ENCODE measurements around the gene CARS2.

GRCh38 chr13:110713981-110714796, 8.3 kb upstream of the CARS2 start:
- TF ChIP-seq RAD21 (conservative IDR thresholded peaks at IDR 0.05 in 1 of 2, IDR thresholded peaks at IDR 0.05 in 1 of 2), result no peak
- TF ChIP-seq FOSL2 (IDR thresholded peaks at IDR 0.05), result no peak
- TF ChIP-seq FOSL2 (CRISPR knock-in tag; IDR thresholded peaks at IDR 0.05), result no peak
- no peak for TF ChIP-seq EP300 (IDR thresholded peaks at IDR 0.05)
- TF ChIP-seq CTCF (IDR thresholded peaks at IDR 0.05), result no peak
- TF ChIP-seq ESRRA (IDR thresholded peaks at IDR 0.05; ENCODE audit: borderline replicate concordance, low read length), result no peak
- no peak for TF ChIP-seq MYC (IDR thresholded peaks at IDR 0.05; ENCODE audit: borderline replicate concordance, low read length)
- TF ChIP-seq MAFK (IDR thresholded peaks at IDR 0.05; ENCODE audit: partially characterized antibody), result no peak
- no peak for TF ChIP-seq EHF (CRISPR knock-in tag; IDR thresholded peaks at IDR 0.05)
- no peak for TF ChIP-seq RFX5 (IDR thresholded peaks at IDR 0.05)
- no peak for TF ChIP-seq RCOR1 (IDR thresholded peaks at IDR 0.05; ENCODE audit: low read depth, low read length)
